ENCODE data around the gene NUBPL.
"Not testable (repeated sequence)": the region's sequence is repeated elsewhere in the genome, so short reads cannot be mapped to it uniquely, and the experiment has no call there.

NUBPL gene

DNA sequence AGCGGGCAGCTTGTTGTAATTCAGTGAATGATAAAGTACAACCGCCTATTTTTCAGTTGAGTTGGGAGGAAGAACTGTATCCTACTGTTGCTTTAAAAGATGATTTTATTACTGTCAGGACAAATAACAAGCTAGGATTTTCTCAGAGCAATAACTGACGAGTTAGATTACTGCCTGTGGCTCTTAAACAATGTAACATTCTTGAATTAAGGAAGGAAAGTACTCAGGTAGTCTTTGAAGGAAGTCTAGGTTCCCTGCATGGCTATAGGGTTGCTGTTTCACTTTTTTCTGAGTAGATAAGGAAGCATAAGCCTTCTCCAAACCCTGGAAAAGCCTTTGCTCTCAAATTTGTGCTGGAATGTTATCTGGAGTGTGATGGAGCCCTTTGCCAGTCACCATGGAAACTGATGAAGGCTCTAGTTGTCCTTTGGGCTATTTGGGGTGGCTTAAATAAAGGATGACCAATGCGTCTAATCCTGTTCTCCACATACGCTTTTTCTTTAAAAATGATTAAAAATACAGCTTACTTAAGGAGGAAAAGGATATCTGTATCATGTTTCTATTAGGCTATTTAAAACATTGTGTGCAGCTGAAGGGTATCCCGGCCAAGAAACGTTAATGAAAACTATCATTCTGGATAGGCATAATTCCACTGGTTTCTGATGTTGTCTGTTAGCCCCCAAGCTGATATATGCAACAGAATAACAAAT, 17.7 kb downstream of the NUBPL start:
- no peak for DNase-seq

DNA sequence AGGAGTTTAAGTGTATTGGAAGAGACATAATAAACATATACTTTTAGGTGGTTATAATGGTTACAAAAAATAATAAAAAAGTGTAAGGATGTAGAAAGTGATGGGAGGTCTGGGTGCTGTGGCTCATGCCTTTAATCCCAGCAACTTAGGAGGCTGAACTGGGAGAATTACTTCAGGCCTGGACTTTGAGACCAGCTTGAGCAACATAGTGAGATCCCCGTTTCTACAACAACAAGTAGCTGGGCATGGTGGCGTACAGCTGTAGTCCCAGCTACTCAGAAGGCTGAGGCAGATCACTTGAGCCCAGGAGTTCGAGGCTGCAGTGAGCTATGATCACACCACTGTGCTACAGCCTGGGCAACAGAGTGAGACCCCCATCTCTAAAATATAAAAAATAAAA, 19.0 kb downstream of the NUBPL start:
- no peak for DNase-seq

DNA sequence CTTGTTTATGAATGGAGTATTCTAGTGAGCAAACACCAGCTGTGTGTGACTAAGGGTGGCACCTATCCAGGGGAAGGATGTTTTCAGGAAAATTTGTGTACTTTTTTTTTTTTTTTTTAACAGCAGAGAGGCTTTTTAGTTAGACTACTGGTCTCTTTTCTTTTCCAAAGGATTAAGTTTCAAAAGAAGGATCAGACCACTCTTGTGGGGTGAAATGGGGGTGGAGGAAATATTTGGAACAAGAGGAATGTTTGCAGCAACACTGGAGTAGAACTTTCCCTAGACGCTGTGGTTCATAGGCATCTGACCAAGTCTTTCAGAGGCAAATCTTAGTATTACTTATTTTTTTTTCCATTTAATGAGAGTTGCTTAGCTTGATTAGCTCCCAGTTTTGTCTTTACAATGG, 21.1 kb downstream of the NUBPL start:
- no peak for DNase-seq

DNA sequence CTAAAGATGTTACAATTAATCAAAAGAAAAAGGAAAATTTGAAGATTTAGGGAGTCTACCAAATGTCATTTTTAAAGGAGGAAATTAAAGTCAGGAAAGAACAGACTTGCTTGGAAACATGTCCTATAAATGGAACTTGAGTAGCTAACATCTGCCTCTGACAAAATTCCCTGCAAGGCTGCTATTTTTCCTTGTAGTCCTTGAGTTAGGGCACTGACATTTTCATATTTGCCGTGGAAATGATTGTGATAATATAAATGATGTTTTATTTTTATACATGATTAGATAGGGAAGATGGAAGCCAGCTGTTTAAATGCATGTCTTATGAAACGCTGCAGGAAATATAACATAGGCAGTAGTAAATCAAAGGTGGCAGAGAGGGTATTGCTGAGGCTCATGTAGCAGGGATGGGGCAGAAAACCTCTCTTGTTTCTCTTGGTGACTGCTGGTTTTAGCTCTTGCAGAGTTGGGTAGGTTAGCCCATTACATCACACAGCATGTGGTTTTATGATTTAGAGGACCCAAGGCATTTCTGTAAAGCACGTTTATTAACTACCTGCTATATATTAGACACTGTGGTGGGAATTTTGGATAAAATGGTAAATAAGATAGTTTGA, 21.7 kb downstream of the NUBPL start:
- no peak for DNase-seq

DNA sequence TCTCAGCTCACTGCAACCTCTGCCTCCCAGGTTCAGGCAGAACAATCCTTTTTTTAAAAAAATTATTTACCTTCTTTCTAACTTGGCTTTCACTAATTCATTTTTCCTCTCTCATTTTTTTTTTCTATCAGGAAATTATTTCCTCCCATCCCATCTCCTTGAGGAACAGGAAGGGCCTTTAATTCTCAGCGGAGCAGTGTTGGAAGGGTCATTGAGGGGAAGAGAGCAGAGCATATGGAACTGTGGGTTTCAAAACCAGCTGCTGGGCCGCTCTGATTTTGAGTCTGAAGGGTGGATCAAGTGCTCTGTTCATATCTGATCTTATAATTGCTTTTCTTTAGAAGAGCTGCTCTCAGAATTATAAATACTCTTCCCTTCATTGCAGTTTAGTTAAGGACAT, 29.0 kb downstream of the NUBPL start:
- no peak for DNase-seq

DNA sequence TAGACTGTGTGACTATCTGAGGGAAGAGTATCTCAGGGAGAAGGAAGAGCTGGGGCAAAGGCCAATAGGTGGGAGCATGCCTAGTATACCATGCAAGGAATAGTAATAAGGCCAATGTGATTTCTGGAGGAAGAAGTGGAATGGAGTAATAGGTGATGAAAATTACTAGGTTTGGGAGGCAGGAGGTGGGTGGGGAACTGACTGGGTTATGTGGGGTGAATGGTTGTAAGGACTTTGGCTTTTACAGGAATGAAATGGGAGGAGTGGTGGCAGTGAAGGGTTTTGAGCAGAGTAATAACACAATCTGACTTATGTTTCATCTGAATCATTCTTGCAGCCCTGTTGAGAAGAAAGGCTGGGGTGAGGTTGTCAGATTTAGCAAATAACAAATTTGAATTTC, 30.9 kb downstream of the NUBPL start:
- DNase-seq = no peak

DNA sequence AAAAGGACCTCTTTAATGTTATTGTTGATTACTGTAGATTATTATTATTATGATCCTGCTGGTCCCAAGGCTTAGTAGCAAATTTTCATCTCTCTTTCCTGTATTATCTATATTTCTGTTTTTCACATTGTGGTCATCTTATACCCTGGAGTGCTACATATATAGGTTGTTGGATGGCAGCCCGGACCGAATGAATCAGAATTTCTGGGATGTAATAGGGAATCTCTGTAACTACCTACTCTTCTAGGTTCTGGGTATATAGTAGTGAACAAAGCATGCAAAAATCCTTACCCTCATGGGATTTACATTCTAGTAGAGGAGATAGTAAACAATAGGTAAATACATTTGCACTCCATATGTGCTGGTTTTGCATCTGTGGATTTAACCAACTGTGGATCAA, 31.4 kb downstream of the NUBPL start:
- DNase-seq = no peak

DNA sequence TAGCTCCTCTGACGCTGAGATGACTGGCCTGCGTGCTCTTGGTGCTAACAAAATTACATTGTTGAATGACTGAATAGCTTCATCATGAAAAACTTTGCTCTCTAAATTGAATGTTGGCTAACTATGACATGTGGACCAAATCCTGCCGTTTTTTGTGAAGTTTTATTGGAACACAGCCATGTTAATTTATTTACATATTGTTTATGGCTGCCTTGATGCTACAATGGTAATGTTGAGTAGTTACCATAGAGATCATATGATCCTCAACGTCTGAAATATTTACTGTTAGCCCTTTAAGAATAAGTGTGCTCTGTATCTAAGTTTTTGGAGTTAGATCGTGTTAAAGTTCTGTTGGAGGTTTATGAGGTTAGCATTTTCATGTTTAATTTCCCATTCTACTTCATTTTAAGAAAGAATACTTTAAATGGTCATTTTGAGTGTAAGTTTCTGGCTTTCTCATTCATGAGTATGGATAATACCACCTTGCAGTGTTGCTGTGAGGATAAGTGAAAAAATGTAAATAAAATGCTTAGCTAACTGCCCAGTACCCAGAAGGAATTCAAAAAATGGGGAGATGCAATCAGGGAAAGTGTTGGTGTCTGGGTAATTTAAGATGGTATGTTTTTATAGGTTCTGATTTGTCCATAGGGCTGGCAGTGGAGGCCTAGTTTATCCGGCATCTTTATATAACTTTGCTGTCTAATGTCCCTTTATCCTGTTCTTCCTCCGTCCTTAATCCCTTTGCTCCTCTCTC, 35.3 kb downstream of the NUBPL start:
- DNase-seq = no peak

DNA sequence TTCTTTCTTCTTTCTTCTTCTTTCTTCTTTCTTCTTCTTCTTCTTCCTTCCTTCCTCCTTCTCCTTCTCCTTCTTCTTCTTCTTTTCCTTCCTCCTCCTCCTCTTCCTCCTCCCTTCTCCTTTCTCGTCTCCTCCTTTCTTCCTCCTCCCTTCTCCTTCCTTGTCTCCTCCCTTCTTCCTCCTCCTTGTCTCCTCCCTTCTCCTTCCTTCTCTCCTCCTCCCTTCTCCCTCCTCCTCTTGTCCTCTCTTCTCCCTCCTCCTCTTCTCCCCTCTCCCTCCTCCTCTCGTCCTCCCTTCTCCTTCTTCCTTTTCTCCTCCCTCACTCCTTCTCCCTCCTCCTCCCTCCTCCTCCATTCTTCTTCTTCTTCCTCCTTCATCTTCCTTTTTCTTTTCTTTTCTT, 44.5 kb downstream of the NUBPL start:
- no peak for DNase-seq

DNA sequence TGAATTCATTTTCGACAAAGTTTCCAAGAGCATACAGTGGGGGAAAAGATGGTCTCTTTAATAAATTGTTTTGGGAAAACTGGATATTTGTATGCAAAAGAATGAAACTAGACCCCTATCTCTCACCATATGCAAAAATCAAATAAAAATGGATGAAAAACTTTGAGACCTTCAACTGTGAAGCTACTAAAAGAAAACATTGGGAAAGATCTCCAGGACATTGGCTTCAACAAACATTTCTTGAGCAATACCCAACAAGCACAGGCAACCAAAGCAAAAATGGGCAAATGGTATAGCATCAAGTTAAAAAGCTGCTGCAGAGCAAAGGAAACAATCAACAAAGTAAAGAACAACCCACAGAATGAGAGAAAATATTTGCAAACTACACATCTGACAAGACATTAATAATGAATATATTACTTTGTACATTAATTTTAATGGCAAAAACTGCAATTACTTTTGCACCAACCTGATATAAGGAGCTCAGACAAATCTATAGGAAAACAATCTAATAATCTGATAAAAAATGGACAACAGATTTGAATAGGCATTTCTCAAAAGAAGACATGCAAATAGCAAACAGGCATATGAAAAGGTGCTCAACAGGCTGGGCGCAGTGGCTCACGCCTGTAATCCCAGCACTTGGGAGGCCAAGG, 50.7 kb downstream of the NUBPL start:
- DNase-seq = no peak

DNA sequence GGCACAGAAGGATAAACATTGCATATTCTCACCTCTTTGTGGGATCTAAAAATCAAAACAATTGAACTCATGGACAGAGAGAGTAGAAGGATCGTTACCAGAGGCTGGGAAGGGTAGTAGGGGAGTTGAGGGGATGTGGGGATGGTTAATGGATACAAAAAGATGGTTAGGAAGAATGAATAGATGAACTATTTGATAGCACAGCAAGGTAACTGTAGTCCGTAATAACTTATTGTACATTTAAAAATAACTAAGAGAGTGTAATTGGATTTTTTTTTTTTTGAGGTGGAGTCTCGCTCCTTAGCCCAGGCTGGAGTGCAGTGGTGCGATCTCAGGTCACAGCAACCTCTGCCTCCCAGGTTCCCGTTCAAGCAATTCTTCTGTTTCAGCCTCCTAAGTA, 52.0 kb downstream of the NUBPL start:
- DNase-seq = no peak

DNA sequence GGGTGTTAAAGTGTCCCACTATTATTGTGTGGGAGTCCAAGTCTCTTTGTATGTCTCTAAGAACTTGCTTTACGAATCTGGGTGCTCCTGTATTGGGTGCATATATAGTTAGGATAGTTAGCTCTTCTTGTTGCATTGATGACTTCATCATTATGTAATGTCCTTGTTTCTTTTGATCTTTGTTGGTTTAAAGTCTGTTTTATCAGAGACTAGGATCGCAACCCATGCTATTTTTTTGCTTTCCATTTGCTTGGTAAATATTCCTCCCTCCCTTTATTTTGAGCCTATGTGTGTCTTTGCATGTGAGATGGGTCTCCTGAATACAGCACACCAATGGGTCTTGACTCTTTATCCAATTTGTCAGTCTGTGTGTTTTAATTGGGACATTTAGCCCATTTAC, 57.7 kb downstream of the NUBPL start:
- not testable (repeated sequence) for DNase-seq

DNA sequence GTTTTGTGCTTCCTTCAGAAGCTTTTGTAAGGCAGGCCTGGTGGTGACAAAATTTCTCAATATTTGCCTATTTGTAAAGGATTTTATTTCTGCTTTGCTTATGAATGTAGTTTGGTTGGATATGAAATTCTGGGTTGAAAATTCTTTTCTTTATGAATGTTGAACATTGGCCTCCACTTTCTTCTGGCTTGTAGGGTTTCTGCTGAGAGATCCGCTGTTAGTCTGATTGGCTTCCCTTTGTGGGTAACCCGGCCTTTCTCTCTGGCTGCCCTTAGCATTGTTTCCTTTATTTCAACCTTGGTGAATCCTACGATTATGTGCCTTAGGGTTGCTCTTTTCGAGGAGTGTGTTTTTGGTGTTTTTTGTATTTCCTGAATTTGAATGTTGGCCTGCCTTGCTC, 58.2 kb downstream of the NUBPL start:
- DNase-seq = no peak

DNA sequence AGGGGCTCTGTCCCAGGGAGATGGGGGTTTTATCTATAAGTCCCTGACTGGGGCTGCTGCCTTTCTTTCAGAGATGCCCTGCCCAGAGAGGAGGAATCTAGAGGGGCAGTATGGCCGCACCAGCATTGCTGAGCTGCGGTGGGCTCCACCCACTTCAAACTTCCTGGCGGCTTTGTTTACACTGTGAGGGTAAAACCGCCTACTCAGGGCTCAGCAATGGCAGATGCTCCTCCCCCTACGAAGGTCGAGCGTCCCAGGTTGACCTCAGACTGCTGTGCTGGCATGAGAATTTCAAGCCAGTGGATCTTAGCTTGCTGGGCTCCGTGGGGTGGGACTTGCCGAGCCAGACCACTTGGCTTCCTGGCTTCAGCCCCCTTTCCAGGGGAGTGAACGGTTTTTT, 59.7 kb downstream of the NUBPL start:
- DNase-seq = not testable (repeated sequence)

DNA sequence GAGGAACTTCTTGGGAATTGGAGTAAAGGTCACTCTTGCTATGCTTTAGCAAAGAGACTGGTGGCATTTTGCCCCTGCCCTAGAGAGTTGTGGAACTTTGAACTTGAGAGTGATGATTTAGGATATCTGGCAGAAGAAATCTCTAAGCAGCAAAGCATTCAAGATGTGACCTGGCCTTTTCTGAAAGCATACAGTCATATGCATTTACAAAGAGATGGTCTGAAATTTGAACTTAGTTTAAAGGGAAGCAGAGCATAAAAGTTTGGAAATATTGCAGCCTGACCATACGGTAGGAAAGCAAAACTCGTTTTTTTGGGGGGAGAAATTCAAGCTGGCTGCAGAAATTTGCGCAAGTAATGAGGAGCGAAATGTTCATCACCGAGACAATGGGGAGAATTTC, 60.9 kb downstream of the NUBPL start:
- no peak for DNase-seq

DNA sequence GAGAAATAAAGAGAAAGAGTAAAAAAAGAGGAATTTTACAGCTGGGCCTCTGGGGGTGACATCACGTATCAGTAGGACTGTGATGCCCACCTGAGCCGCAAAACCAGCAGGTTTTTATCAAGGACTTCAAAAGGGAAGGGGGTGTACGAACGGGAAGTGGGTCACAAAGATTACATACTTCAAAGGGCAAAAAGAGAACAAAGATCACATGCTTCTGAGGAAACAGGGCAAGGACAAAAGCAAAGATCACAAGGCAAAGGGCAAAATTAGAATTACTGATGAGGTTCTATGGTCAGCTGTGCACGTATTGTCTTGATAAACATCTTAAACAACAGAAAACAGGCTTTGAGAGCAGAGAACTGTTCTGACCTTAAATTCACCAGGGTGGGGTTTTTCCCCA, 91.7 kb downstream of the NUBPL start:
- not testable (repeated sequence) for DNase-seq

DNA sequence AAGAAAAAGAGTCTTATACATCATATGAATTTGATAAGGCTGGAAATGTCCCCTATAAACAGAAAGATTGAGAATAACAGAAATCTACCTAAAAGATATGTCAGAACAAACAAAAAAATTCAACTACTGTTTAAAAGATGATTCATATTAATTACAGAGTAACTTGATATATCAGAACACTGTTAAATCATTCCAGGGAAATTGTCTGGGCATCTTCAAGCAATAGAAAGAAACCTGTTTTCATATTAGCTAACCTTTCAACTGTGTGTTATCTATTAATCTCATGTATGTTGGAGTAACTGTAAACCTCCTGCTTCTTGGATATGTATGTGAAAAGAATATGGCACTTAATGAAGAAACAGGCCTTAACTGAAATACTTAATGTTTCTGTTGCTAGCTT, 96.7 kb downstream of the NUBPL start:
- no peak for DNase-seq

DNA sequence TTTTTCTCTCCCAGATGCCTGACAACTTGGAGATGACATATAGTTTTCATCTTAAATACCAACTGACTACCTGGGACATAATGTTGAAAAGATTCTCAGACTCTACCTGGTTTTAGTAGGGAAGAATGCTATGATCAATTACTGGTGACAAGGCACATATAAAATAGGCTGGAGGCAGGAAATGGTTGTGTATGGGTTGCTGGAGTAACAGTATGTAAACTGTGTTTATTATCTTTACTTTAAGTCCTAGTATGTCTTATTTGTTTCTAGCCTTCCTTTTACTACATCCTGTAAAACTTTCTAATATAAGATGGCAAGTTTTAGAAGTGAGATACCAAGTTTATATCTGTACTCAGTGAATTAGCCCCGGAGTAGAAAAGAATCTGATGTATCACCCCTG, 98.1 kb downstream of the NUBPL start:
- no peak for DNase-seq

DNA sequence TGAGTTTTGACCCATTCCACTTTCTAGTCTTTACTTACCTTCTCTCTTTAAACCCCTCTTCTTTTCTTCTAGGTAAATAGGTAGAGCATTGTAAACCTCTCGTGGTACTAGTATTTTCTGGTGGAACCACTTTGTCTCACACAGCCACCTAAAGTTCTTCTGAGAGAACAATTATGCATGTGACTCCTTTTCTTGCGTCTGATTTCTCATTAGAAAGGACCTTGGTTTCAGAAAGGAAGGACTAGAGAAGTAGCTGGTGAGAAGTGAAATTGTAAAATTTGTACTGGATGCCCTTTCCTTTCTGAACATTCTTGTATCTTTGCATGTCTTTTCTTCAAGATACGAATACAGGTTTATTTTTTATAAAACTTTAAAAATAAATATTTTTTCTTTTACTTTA, 99.0 kb downstream of the NUBPL start:
- DNase-seq = no peak

DNA sequence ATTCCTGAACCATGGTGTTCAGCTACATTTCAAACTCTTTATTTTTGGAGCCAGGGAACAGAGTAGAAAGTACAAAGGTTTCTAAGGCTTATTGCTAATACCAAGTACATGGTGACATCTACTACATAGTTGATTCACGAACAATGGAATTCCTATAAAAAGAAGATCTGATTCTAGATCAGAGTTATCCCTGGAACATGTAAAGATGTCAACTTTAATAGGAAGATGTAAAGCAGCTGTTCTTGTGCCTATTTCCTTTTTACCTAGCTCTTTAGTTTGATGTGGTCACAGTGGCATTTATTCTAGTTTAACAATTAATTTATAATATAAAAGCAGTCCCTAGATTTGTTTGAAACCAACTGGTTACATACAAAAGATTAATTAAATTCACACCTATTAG, 99.5 kb downstream of the NUBPL start:
- no peak for DNase-seq

DNA sequence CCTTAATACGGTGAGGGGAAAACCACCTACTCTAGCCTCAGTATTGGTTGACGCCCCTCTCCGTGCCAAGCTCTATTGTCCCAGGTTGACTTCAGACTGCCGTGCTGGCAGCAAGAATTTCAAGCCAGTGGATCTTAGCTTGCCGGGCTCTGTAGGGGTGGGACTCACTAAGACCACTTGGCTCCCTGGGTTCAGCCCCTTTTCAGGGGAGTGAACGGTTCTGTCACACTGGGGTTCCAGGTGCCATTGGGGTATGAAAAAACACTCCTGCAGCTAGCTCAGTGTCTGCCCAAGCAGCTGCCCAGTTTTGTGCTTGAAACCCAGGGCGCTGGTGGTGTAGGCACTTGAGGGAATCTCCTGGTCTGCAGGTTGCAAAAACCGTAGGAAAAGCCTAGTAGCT, 107.1 kb downstream of the NUBPL start:
- no peak for DNase-seq

DNA sequence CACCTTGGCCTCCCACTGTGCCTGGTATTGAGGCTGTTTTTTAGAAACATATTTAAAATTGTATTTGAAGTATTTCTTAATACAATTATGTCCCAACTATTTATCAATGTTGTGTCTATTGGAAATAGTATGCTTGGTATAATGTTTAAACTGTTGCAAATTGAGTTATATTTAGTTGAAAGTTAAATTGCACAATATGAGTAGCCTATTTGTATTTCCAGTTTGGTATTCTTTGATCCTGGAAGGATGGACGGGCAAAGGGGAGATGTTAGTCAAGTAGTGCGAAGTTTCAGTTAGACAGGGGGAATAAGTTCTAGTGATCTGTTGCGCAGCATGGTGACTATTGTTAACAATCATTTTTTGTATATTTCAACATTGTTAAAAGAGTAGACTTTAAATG, 111.5 kb downstream of the NUBPL start:
- no peak for DNase-seq

DNA sequence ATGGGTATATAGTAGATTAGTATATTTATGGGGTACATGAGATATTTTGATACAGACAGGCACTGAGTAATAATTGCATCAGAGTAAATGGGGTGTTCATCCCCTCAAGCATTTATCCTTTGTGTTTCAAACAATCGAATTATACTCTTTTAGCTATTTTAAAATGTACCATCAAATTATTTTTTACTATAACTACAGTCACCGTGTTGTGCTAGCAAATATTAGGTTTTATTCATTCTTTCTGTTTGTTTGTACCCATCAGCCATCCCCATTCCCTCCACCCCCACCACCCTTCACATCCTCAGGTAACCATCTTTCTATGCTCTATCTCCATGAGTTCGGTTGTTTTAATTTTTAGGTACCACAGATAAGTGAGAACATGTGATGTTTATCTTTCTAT, 115.8 kb downstream of the NUBPL start:
- no peak for DNase-seq

DNA sequence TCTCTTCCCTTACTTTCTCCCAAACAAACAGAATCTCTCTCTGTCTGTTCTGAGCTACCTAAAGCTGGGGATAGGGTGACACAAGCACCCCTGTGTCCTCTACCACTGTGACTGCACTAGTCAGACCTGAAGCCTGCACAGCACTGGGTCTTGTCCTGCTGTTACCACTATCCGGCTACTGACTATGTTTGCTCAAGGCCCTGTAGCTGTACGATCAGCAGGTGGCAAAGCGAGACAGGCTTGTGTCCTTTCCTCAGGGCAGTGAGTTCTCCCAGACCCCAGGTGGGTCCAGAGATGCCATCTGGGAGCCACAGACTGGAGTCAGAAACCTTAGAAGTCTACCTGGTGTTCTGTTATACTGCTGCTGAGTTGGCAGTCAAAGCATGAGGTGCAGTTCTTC, 116.4 kb downstream of the NUBPL start:
- DNase-seq = no peak
